OCI-LY1 (cell line): ENCODE measurements around the gene FXYD1.

ENCODE experiments used
- H2AFZ ChIP-seq: fragments of 200-600 bp; sonication (generic), shearing (Covaris generic); 2 replicates; pipeline ENCODE4 v1.6.0; 2014; ENCODE audit warnings: antibody characterized with exemption, mild to moderate bottlenecking, low read length
- H3F3A ChIP-seq: fragments of 200-600 bp; sonication (generic), shearing (Covaris generic); 2 replicates; pipeline ENCODE4 v1.6.0; 2014; ENCODE audit warnings: mild to moderate bottlenecking, antibody characterized with exemption, low read length, moderate library complexity; ENCODE audit not compliant: insufficient read depth
- H3K27ac ChIP-seq: fragments of 200-600 bp; sonication (generic); 2 replicates; pipeline ENCODE4 v1.5.1; 2014; ENCODE audit warnings: low read length, mixed run types, mild to moderate bottlenecking, low read depth; ENCODE audit not compliant: poor library complexity, severe bottlenecking
- H3K27me3 ChIP-seq: fragments of 200-600 bp; sonication (generic); 2 replicates; pipeline ENCODE4 v1.6.0; 2014; ENCODE audit warnings: antibody characterized with exemption, mild to moderate bottlenecking, low read length, moderate library complexity; ENCODE audit not compliant: insufficient read depth
- H3K36me3 ChIP-seq: fragments of 200-600 bp; sonication (generic); 2 replicates; pipeline ENCODE4 v1.6.1; 2014; ENCODE audit warnings: mild to moderate bottlenecking, antibody characterized with exemption, low read length, moderate library complexity, mixed read lengths; ENCODE audit not compliant: insufficient read depth
- H3K4me1 ChIP-seq: fragments of 200-600 bp; sonication (generic); 2 replicates; pipeline ENCODE4 v1.5.1; 2014; ENCODE audit warnings: mild to moderate bottlenecking, low read length, moderate library complexity; ENCODE audit not compliant: insufficient read depth, severe bottlenecking
- H3K4me2 ChIP-seq: fragments of 200-600 bp; sonication (generic), shearing (Covaris generic); 2 replicates; pipeline ENCODE4 v1.6.1; 2014; ENCODE audit warnings: low read length
- H3K4me3 ChIP-seq: fragments of 200-600 bp; sonication (generic); 2 replicates; pipeline ENCODE4 v1.5.1; 2014; ENCODE audit warnings: low read length, low read depth, mild to moderate bottlenecking, mixed read lengths; ENCODE audit not compliant: poor library complexity, severe bottlenecking
- H3K79me2 ChIP-seq: fragments of 200-600 bp; shearing (Covaris generic); 2 replicates; pipeline ENCODE4 v1.6.1; 2016; ENCODE audit warnings: mixed run types, low read length, mixed read lengths; ENCODE audit not compliant: insufficient read depth
- H3K9ac ChIP-seq: fragments of 200-600 bp; sonication (generic), shearing (Covaris generic); 2 replicates; pipeline ENCODE4 v1.6.1; 2014; ENCODE audit warnings: mild to moderate bottlenecking, low read length, mixed read lengths
- H3K9me2 ChIP-seq: fragments of 200-600 bp; sonication (generic), shearing (Covaris generic); 2 replicates; pipeline ENCODE4 v1.6.1; 2014; ENCODE audit warnings: low read depth, mild to moderate bottlenecking, low read length, mixed read lengths
- H3K9me3 ChIP-seq: fragments of 200-600 bp; shearing (Covaris generic); 2 replicates; pipeline ENCODE4 v1.6.1; 2014; ENCODE audit warnings: low read length, mixed read lengths
- H4K20me1 ChIP-seq: fragments of 200-600 bp; sonication (generic), shearing (Covaris generic); 2 replicates; pipeline ENCODE4 v1.6.0; 2016; ENCODE audit warnings: mild to moderate bottlenecking, low read length; ENCODE audit not compliant: insufficient read depth
- EZH2 ChIP-seq: fragments of 200-600 bp; sonication (generic), shearing (Covaris generic); IDR thresholded peaks from 2 replicates; pipeline ENCODE4 v1.8.0; 2017; ENCODE audit warnings: borderline replicate concordance, mixed run types, mild to moderate bottlenecking, antibody characterized with exemption, low read length, moderate library complexity, mixed read lengths
- TF ChIP-seq, protein P1 (sequence below): fragments of 200-600 bp; sonication (generic), shearing (Covaris generic); IDR thresholded peaks from 2 replicates; pipeline ENCODE4 v1.5.1; 2017; ENCODE audit warnings: mild to moderate bottlenecking, antibody characterized with exemption, low read length, moderate library complexity, mixed read lengths

Gene FXYD1

DNA sequence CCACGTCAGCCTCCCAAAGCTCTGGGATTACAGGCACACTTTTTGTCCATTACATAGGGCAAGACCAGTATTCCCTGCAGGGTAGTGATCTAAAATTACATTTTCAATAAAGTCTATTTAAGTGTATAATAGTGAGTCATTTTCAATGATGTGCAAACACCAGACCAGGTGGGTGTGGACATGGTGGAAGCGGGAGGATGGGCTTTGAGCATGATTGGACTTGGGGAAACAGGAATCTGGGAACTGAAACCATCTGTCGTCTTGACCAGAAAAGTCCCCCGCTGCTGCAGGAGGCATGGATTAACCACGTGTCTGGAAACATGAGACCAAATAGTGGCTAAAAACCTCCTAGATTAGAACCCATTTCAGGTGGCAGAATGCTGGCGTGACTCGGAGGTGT is 18.1 kb upstream of the FXYD1 start:
- no peak overlapping the region for H3K9ac ChIP-seq
- H3K4me3 ChIP-seq = no peak overlapping the region
- no peak overlapping the region for H3K4me2 ChIP-seq
- no peaks in the 10 kb centered on the region for H3K36me3 ChIP-seq
- no peak overlapping the region for H2AFZ ChIP-seq
- no peaks in the 10 kb centered on the region for H3K9me3 ChIP-seq
- no peak overlapping the region for H3K27ac ChIP-seq
- no peaks in the 10 kb centered on the region for H3F3A ChIP-seq
- H3K9me2 ChIP-seq = no peaks in the 10 kb centered on the region
- no peaks in the 10 kb centered on the region for H4K20me1 ChIP-seq
- TF ChIP-seq EZH2 = no peak
- H3K27me3 ChIP-seq = no peaks in the 10 kb centered on the region; the same call in 1 of the 2 replicates
- H3K79me2 ChIP-seq = no peaks in the 10 kb centered on the region
- peaks cover 14% of the 10 kb centered on the region for H3K4me1 ChIP-seq

DNA sequence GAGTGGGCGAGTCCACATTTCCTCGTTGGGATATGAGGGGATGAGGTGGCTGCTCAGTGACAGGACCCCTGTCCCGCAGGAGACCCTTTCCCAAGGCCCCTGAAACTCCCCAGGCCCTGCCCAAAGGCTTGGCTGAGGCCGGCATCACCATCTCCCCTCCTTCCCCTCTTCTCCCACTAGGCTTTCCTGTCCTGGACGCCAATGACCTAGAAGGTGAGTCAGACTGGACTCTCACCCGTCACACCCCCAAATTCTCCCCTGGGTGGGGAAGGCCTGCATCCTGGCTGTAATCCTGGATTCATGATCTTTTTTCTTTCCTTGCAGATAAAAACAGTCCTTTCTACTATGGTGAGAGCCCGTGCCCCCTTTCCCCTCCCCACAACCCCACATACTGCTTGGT is 17.7 kb upstream of the FXYD1 start:
- Histone ChIP-seq H3K9ac (no peak overlapping the region), H3K27me3 (no peaks in the 10 kb centered on the region; the same call in 1 of the 2 replicates), H4K20me1 (no peaks in the 10 kb centered on the region), H3F3A (no peaks in the 10 kb centered on the region), H3K4me1 (peaks cover 14% of the 10 kb centered on the region), H3K9me2 (no peaks in the 10 kb centered on the region), H3K36me3 (no peaks in the 10 kb centered on the region), H3K4me2 (no peak overlapping the region), H3K9me3 (no peaks in the 10 kb centered on the region), H2AFZ (no peak overlapping the region), H3K27ac (no peak overlapping the region), H3K79me2 (no peaks in the 10 kb centered on the region), H3K4me3 (no peak overlapping the region)
- TF ChIP-seq, protein P1, sequence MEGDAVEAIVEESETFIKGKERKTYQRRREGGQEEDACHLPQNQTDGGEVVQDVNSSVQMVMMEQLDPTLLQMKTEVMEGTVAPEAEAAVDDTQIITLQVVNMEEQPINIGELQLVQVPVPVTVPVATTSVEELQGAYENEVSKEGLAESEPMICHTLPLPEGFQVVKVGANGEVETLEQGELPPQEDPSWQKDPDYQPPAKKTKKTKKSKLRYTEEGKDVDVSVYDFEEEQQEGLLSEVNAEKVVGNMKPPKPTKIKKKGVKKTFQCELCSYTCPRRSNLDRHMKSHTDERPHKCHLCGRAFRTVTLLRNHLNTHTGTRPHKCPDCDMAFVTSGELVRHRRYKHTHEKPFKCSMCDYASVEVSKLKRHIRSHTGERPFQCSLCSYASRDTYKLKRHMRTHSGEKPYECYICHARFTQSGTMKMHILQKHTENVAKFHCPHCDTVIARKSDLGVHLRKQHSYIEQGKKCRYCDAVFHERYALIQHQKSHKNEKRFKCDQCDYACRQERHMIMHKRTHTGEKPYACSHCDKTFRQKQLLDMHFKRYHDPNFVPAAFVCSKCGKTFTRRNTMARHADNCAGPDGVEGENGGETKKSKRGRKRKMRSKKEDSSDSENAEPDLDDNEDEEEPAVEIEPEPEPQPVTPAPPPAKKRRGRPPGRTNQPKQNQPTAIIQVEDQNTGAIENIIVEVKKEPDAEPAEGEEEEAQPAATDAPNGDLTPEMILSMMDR = no peak
- no peak for TF ChIP-seq EZH2

DNA sequence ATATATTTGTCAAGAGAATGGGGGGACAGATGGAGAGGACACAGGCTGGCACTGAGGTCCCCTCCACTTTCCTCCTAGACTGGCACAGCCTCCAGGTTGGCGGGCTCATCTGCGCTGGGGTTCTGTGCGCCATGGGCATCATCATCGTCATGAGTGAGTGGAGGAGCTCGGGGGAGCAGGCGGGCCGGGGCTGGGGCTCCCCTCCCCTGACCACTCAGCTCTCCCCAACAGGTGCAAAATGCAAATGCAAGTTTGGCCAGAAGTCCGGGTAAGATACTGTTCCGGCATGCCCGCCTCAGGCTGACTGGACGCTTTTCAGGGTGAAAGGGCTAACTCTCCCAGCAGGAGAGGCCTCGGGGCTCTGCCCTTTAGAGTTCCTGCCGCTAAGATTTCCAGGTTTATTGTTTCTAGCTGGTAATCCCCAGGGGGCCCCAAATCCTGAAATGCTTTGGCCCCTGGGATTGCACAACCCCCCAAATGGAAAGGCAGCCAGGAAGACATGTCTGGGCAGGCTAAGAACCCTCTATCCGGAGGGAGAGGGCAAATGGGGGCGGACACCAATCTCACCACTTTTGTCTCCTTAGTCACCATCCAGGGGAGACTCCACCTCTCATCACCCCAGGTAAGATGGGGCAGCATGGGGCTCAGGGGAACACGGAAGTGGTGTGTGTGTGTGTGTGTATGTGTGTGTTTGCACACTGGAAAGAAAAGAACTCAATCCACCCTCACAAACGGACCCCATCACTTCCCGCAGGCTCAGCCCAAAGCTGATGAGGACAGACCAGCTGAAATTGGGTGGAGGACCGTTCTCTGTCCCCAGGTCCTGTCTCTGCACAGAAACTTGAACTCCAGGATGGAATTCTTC is 15.7 kb upstream of the FXYD1 start:
- no peaks in the 10 kb centered on the region; the same call in 1 of the 2 replicates for H3K27me3 ChIP-seq
- H3F3A ChIP-seq = no peaks in the 10 kb centered on the region
- H3K4me3 ChIP-seq = no peak overlapping the region
- H2AFZ ChIP-seq = no peak overlapping the region
- no peak overlapping the region for H3K27ac ChIP-seq
- TF ChIP-seq, protein P1 = no peak
- no peak for TF ChIP-seq EZH2
- no peak overlapping the region for H3K4me2 ChIP-seq
- no peaks in the 10 kb centered on the region for H3K9me2 ChIP-seq
- H3K4me1 ChIP-seq = peaks cover 14% of the 10 kb centered on the region
- no peak overlapping the region for H3K9ac ChIP-seq
- no peaks in the 10 kb centered on the region for H3K79me2 ChIP-seq
- H3K36me3 ChIP-seq = no peaks in the 10 kb centered on the region
- no peaks in the 10 kb centered on the region for H4K20me1 ChIP-seq
- H3K9me3 ChIP-seq = no peaks in the 10 kb centered on the region

DNA sequence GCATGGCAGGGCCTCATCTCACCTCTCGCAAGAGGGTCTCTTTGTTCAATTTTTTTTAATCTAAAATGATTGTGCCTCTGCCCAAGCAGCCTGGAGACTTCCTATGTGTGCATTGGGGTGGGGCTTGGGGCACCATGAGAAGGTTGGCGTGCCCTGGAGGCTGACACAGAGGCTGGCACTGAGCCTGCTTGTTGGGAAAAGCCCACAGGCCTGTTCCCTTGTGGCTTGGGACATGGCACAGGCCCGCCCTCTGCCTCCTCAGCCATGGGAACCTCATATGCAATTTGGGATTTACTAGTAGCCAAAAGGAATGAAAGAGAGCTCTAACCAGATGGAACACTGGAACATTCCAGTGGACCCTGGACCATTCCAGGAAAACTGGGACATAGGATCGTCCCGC is 15.1 kb upstream of the FXYD1 start:
- no peaks in the 10 kb centered on the region for H3K9me3 ChIP-seq
- no peak overlapping the region for H3K27ac ChIP-seq
- no peak overlapping the region for H3K9ac ChIP-seq
- no peaks in the 10 kb centered on the region for H3K9me2 ChIP-seq
- no peaks in the 10 kb centered on the region for H3K79me2 ChIP-seq
- no peak overlapping the region for H2AFZ ChIP-seq
- no peak for TF ChIP-seq EZH2
- TF ChIP-seq, protein P1 = no peak
- H3F3A ChIP-seq = no peaks in the 10 kb centered on the region
- peaks cover 14% of the 10 kb centered on the region for H3K4me1 ChIP-seq
- H4K20me1 ChIP-seq = no peaks in the 10 kb centered on the region
- H3K36me3 ChIP-seq = no peaks in the 10 kb centered on the region
- H3K4me2 ChIP-seq = no peak overlapping the region
- no peak overlapping the region for H3K4me3 ChIP-seq
- no peaks in the 10 kb centered on the region; the same call in 1 of the 2 replicates for H3K27me3 ChIP-seq
